Gastrocnemius medialis (tissue), 4 donors: Measurements from ENCODE around the gene MLST8. TPM values are rescaled to one million over a fixed set of nuclear protein-coding genes. Genes with fewer than 3 reads are reported as not detected.

ENCODE experiments used
- ATAC-seq, 2 donors: fragments of 150-250 bp; one replicate each; pipeline ENCODE4 v1.9.1; 2016
- DNase-seq, 2 donors: peaks; one replicate each; pipeline ENCODE4 v3.0.0-alpha.2; 2019
- H3K27ac ChIP-seq, 4 donors: fragments of 200-600 bp; sonication (generic); 1 replicate in 1 of 4; 2 replicates in 3 of 4; pipeline ENCODE4 v1.5.1; 2016 to 2018; ENCODE audit warnings: mild to moderate bottlenecking in 2 of 4, moderate library complexity in 1 of 4
- H3K27me3 ChIP-seq, 3 donors: fragments of 200-600 bp; sonication (generic) in 2 of 3; 1 replicate in 1 of 3; 2 replicates in 2 of 3; pipeline versions ENCODE4 v1.5.1 to v1.6.0; 2016 to 2019; ENCODE audit warnings: mild to moderate bottlenecking in 1 of 3, moderate library complexity in 1 of 3
- H3K36me3 ChIP-seq, 2 donors: fragments of 200-600 bp; sonication (generic) in 1 of 2; one replicate each; pipeline ENCODE4 v1.5.1; 2017 to 2018
- H3K4me1 ChIP-seq, 2 donors: fragments of 200-600 bp; sonication (generic) in 1 of 2; one replicate each; pipeline ENCODE4 v1.5.1; 2016 to 2017; ENCODE audit warnings: mild to moderate bottlenecking in 2 of 2
- H3K4me3 ChIP-seq, 4 donors: fragments of 200-600 bp; sonication (generic) in 3 of 4; 1 replicate in 1 of 4; 2 replicates in 3 of 4; pipeline ENCODE4 v1.5.1; 2016 to 2019; ENCODE audit warnings: mild to moderate bottlenecking in 2 of 4
- H3K9me3 ChIP-seq, 3 donors: fragments of 200-600 bp; sonication (generic) in 2 of 3; 1 replicate in 1 of 3; 2 replicates in 2 of 3; pipeline ENCODE4 v1.5.1; 2016 to 2019
- POLR2A ChIP-seq, 2 donors: fragments of 450-650 bp; IDR thresholded peaks; one replicate each; pipeline ENCODE4 v1.6.1; 2017; ENCODE audit warnings: antibody characterized with exemption in 2 of 2, mild to moderate bottlenecking in 2 of 2, moderate library complexity in 2 of 2
- in situ Hi-C, 4 donors: fragments of 200-750 bp; cut with MboI; loops; one replicate each; pipeline versions ENCODE4 v1.15.0 to v1.8.0; 2017; ENCODE audit warnings: low sequenced_read_pairs in 4 of 4
- intact Hi-C: fragments of 100-400 bp; cut with DNase I; formaldehyde crosslinking; loops from one replicate; pipeline ENCODE4 v1.15.1; 2023; ENCODE audit warnings: low total_unique reads
- total RNA-seq, 4 donors: library from RNA; depleted of rRNA; stranded (reverse); fragments of >200 nt; gene quantifications; one replicate each; pipeline versions ENCODE4 v1.1.0 to v1.2.3, GENCODE V29; 2016
- TF ChIP-seq, protein P1 (sequence below), 5 experiments: fragments of 450-650 bp in 3 of 5; fragments of 200-600 bp in 2 of 5; sonication (generic) in 2 of 5; IDR thresholded peaks in 4 of 5; conservative IDR thresholded peaks in 1 of 5; 1 replicate in 4 of 5; 2 replicates in 1 of 5; pipeline ENCODE4 v1.5.1; 2016 to 2019; ENCODE audit warnings: antibody characterized with exemption in 5 of 5, mild to moderate bottlenecking in 3 of 5, moderate library complexity in 3 of 5

The MLST8 gene
- total RNA-seq, 4 donors from 2014 or later = 40.3 to 77.0 (median 73.5) TPM

- in situ Hi-C loops = no loop called here
- peak overlapping the region; percentile 78 to 98 (median 93) for H3K4me3 ChIP-seq
- intact Hi-C loops = loop anchor here (1.0 kb wide), 3 partner anchors 9 to 27 kb away; partner anchors contain the start of genes ECI1 and MLST8
Observed at GRCh38 chr16:2223942-2224486, 18.8 kb downstream of the MLST8 start.

DNA sequence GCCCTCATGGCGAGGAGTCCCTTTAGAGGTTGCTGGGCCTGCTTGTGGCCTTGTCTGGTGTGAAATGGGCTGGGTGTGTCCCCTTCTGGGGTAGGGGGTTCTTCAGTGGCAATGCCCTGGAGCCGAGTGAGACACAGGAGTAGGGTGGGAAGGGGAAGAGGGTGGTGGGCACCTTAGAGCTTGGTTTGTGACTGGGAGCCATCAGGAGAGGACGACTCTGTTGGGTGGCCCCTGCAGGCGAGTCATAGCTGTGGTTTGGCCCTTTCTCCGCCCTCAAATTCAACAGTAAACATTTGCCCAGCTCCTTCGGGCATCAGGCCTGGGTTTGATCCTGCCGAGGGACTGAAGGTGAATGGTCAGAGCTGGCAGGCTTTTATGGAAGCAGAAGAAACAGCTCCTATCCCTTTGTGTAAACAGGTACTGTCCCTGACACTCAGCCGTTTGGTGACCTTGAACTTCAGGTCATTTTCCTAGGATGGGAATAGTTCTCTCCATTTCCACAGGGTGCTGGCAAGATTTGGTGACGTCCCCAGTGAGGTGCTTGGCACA lies 21.1 kb downstream of the MLST8 start:
- TF ChIP-seq, protein P1, sequence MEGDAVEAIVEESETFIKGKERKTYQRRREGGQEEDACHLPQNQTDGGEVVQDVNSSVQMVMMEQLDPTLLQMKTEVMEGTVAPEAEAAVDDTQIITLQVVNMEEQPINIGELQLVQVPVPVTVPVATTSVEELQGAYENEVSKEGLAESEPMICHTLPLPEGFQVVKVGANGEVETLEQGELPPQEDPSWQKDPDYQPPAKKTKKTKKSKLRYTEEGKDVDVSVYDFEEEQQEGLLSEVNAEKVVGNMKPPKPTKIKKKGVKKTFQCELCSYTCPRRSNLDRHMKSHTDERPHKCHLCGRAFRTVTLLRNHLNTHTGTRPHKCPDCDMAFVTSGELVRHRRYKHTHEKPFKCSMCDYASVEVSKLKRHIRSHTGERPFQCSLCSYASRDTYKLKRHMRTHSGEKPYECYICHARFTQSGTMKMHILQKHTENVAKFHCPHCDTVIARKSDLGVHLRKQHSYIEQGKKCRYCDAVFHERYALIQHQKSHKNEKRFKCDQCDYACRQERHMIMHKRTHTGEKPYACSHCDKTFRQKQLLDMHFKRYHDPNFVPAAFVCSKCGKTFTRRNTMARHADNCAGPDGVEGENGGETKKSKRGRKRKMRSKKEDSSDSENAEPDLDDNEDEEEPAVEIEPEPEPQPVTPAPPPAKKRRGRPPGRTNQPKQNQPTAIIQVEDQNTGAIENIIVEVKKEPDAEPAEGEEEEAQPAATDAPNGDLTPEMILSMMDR (IDR thresholded peaks at IDR 0.05 in 4 of 5, conservative IDR thresholded peaks at IDR 0.05 in 1 of 5) = no peak
- no peak for TF ChIP-seq POLR2A (IDR thresholded peaks at IDR 0.05)
- peaks cover 0 to 33% of the 10 kb centered on the region in 2 donors for H3K36me3 ChIP-seq
- H3K4me1 ChIP-seq = peaks cover 11 to 16% of the 10 kb centered on the region in 2 donors
- in situ Hi-C loops = no loop called here
- DNase-seq = no peak
- no peaks in the 10 kb centered on the region for H3K9me3 ChIP-seq
- no peak for ATAC-seq
- no peaks in the 10 kb centered on the region for H3K27me3 ChIP-seq
- H3K4me3 ChIP-seq = no peak overlapping the region
- H3K27ac ChIP-seq = peak overlapping the region in 1 of 4 donors; percentile 1
- intact Hi-C loops = no loop called here

More at GRCh38 chr16:2223942-2224486, 18.8 kb downstream of the MLST8 start:
- H3K27me3 ChIP-seq = no peaks in the 10 kb centered on the region
- ATAC-seq = peak; percentile 65 to 67
- H3K9me3 ChIP-seq = no peaks in the 10 kb centered on the region
- H3K4me1 ChIP-seq = peaks cover 11 to 16% of the 10 kb centered on the region in 2 donors
- peak overlapping the region; percentile 85 to 96 (median 94) for H3K27ac ChIP-seq
- DNase-seq = peak; percentile 43 to 71
- peaks cover 0 to 11% of the 10 kb centered on the region in 2 donors for H3K36me3 ChIP-seq
- TF ChIP-seq, protein P1 (IDR thresholded peaks at IDR 0.05 in 4 of 5, conservative IDR thresholded peaks at IDR 0.05 in 1 of 5) = peak in 3 of 5 experiments; percentile 11 to 33 (median 23)
- no peak for TF ChIP-seq POLR2A (IDR thresholded peaks at IDR 0.05)

DNA sequence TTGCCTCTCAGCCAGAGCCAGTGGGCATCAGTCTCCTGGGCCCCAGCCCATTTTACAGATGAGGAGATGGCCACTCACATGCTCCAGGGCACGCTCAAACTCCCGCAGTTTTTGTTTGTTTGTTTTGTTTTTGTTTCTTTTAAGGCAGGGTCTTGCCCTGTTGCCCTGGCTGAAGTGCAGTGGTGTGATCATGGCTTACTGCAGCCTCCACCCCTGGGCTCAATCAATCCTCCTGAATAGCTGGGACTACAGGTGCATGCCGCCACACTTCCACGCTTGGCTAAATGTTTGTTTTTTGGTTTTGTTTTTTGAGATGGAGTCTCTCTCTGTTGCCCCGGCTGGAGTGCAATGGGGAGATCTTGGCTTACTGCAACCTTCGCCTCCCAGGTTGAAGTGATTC lies 21.7 kb downstream of the MLST8 start:
- intact Hi-C loops = no loop called here
- Histone ChIP-seq H3K4me1 (peaks cover 11 to 16% of the 10 kb centered on the region in 2 donors), H3K9me3 (no peaks in the 10 kb centered on the region), H3K27ac (peak overlapping the region in 1 of 4 donors; percentile 1), H3K36me3 (peaks cover 0 to 39% of the 10 kb centered on the region in 2 donors), H3K4me3 (no peak overlapping the region), H3K27me3 (no peaks in the 10 kb centered on the region)
- no peak for DNase-seq
- no peak for TF ChIP-seq POLR2A (IDR thresholded peaks at IDR 0.05)
- TF ChIP-seq, protein P1 (IDR thresholded peaks at IDR 0.05 in 4 of 5, conservative IDR thresholded peaks at IDR 0.05 in 1 of 5) = no peak
- in situ Hi-C loops = no loop called here
- ATAC-seq = no peak

DNA sequence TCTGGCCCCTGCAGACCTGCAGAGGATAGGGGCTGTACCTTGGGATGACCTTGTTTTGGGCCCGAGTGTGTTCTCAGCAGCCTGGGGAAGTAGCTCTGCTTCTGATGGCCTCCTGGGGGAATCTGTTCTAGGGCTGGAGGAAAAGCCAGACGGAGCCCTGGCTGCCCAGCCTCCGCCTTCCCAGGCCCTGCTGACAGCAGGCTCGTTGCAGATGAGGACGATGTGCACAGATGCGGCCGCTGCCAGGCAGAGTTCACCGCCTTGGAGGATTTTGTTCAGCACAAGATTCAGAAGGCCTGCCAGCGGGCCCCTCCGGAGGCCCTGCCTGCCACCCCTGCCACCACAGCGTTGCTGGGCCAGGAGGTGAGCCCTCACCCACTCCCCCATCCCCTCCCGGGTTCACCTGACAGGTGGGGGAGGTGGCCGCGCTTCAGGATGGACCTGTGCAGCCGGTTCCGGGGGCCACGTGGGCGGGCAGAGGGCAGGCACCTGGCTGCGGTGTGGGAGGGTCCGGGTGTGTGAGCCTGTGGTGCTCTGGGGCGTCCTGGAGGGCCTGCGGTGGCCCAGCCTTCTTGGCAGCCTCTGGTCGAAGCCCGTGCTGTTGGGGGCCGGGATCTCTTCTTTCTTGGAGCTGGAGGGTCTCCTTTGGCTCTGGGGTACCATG lies 23.0 kb downstream of the MLST8 start:
- Histone ChIP-seq H3K27me3 (no peaks in the 10 kb centered on the region), H3K27ac (no peak overlapping the region), H3K36me3 (peaks cover 0 to 53% of the 10 kb centered on the region in 2 donors), H3K4me1 (peaks cover 11 to 13% of the 10 kb centered on the region in 2 donors), H3K4me3 (no peak overlapping the region), H3K9me3 (no peaks in the 10 kb centered on the region)
- in situ Hi-C loops (no loop called here), intact Hi-C loops (no loop called here)
- ATAC-seq = no peak
- no peak for DNase-seq
- TF ChIP-seq, protein P1 (IDR thresholded peaks at IDR 0.05 in 4 of 5, conservative IDR thresholded peaks at IDR 0.05 in 1 of 5) = no peak
- no peak for TF ChIP-seq POLR2A (IDR thresholded peaks at IDR 0.05)
